Fibroblast of the conjunctiva (primary cell): ENCODE data around the gene C2CD2L.
A peak's percentile ranks its signal among the peaks of the same experiment; 100 is the strongest.
"Not testable (repeated sequence)": the region's sequence is repeated elsewhere in the genome, so short reads cannot be mapped to it uniquely, and the experiment has no call there.

Experiments used
- DNase-seq: peaks from one replicate; pipeline ENCODE4 v3.0.0-alpha.2; 2010; ENCODE audit warnings: low read depth

The C2CD2L gene

DNA sequence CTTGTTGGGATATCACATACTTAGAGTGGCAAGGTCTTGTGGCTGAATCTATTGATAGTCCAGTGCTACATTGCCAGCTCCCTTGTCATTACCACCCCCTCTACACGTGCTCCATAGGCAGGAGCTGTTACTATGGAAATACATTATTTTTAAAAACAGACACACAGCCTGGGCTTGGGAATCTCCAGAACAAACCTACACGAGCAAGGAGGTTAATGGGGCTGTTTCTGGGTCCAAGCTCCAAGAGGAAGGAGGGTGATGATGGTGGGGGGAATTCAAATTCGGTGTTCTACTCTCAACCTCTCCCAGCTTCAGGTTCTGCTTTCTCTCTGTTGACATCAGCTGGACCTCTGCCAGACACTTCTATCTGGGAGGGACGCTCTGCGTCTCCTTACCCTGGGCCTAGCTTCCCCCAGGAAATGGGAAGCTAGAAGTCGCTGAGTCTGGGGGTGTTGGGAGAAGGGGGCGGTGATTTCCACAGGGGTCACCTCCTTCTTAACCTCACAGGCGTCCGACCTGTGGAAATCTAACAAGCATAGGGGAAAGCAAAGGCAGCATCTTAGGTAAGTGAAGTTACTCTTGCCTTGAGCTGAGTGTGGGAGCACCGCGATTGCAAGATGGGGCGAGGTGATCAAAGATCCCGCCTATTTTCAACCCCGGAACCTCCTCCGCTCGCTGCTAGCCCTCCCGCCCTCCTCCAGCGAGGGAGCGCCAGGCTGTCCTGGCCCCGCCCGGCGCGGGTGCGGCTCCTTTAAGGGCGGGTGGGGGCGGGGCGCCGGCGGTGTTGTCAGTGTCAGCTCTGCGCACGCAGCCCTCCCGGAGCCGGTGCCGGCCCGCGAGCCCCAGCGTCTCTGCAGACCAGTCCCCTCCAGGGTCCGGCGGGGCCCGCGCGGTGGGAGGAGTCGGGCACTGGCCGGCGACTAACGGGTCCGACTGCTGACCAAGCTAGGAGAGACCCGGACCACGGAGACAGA lies at the start of gene C2CD2L:
C2CD2L (plus strand) TSS at position 781 of the 974 bp plus-strand sequence. CDS start 398 bp downstream, outside the sequence.
- peak; percentile 87 for DNase-seq

DNA sequence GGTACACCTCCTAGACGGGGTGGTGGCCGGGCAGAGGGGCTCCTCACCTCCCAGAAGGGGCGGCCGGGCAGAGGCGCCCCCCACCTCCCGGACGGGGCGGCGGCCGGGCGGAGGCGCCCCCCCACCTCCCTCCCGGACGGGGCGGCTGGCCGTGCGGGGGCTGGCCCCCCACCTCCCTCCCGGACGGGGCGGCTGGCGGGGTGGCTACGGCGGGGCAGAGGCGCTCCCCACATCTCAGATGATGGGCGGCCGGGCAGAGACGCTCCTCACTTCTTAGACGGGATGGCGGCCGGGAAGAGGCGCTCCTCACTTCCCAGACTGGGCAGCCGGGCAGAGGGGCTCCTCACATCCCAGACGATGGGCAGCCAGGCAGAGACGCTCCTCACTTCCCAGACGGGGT lies 48.0 kb upstream of the C2CD2L start:
- not testable (repeated sequence) for DNase-seq

DNA sequence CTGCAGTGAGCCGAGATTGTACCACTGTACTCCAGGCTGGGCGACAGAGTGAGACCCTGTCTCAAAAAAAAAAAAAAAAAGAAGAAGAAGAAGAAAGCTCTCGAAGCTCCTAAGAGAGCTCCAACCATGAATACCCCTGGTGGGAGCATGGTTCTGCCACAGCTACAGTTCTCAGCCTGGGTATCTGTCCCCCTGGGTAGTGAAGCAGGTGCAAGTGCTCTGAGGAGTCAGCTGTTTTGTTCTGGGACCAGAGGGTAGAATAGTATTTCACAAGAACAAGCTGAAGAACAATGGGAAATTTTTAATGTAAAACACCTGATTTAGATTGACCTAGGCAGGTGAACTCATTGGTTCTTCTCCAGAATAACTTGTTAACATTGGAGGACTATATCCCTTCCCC lies 45.9 kb upstream of the C2CD2L start:
- no peak for DNase-seq

DNA sequence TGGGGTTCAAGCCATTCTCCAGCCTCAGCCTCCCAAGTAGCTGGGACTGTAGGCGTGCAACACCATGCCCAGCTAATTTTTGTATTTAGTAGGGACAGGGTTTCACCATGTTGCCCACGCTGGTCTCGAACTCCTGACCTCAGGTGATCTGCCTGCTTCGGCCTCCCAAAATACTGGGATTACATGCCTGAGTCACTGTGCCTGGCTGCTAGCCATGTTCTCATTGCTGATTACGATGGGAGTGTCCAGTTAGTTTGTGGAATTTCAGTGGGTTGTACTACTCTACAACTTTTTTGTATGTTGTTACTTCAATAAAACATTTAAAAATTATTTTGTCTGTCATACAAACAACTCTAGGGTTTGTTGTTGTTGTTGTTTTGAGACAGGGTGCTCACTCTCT lies 44.4 kb upstream of the C2CD2L start:
- peak; percentile 41 for DNase-seq

DNA sequence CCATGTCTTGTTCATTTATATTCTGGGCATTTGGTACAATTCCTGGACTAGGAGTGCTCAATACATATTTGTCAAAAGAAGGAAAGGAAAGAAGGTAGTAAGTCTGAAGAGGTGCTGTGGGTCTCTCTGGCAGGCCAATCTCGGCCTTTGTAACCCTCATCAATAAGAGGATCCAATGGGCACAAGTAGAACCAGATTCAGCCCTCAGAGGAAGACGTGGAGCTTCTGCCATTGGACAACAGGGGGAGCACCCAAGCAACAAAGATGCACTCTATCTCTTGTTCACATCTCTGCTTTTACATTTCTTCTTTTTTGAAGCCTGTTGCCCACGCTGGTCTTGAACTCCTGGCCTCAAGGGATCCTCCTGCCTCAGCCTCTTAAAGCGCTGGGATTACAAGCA lies 41.8 kb upstream of the C2CD2L start:
- no peak for DNase-seq

DNA sequence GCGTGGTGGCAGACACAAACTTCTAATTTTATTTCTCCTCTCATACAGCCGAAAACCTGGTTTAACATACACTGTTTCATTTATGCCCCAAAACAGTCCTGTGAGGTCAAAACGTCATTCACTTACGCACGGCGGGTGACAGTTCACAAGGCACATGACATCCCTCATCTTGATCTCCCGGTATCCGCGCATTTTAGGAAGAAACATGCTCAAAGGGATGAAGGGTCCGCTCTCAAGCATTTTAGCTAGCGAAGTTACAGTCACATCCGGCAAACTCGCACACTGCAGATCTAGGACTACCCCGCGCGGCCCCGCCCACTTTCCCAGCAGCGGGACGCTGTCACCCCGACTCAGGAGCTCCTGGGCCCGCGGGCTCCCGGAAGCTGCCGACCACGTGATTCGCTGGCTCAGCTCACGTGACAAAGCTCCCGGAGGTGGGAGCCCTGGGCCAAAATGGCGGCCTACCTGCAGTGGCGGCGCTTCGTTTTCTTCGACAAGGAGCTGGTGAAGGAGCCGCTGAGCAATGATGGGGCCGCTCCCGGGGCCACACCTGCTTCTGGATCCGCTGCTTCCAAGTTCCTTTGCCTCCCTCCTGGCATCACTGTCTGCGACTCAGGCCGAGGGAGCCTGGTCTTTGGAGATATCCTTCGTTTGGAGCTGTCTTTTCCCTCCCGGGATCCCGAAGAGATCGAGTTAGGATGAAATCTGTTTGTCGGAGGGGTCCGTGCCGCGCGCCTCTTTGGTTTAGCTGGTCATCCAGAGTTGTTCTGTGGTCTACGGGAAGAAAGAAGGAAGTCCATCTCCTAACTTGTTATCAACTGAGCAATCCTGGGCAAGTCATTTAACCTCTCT lies 39.5 kb upstream of the C2CD2L start, which contains the start of gene VPS11:
VPS11 (plus strand) TSS at position 448 of the 852 bp plus-strand sequence; CDS start at position 454, 6 bp downstream.
- peak; percentile 92 for DNase-seq

DNA sequence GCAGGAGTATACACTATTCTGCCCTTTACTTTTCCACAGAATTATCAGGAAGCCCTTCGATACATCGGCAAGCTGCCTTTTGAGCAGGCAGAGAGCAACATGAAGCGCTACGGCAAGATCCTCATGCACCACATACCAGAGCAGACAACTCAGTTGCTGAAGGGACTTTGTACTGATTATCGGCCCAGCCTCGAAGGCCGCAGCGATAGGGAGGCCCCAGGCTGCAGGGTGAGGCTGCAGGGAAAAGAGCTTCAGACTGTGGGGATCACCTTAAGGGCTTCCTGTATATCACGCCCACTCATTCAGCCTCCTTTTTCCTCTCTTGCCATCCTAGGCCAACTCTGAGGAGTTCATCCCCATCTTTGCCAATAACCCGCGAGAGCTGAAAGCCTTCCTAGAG lies 29.3 kb upstream of the C2CD2L start:
- DNase-seq = no peak

DNA sequence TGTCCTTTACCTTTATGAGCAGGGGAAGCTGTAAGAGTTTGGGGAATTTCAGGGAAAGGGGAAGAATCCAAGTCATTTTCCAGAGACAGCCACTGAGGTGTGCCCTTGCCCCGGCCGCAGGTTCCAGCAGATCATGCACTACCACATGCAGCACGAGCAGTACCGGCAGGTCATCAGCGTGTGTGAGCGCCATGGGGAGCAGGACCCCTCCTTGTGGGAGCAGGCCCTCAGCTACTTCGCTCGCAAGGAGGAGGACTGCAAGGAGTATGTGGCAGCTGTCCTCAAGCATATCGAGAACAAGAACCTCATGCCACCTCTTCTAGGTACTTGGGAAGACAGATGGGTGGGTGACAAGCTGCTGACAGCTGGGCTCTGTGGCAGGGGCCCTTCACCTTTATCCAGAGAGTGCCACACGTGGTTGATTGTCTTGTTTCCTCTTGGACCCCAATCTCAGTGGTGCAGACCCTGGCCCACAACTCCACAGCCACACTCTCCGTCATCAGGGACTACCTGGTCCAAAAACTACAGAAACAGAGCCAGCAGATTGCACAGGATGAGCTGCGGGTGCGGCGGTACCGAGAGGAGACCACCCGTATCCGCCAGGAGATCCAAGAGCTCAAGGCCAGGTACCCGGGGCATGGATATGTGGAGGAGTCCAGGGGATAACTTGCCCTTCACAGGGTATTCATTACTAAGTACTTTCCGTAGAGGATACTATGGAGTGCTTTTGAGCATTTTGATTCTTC lies 28.3 kb upstream of the C2CD2L start:
- DNase-seq = no peak

DNA sequence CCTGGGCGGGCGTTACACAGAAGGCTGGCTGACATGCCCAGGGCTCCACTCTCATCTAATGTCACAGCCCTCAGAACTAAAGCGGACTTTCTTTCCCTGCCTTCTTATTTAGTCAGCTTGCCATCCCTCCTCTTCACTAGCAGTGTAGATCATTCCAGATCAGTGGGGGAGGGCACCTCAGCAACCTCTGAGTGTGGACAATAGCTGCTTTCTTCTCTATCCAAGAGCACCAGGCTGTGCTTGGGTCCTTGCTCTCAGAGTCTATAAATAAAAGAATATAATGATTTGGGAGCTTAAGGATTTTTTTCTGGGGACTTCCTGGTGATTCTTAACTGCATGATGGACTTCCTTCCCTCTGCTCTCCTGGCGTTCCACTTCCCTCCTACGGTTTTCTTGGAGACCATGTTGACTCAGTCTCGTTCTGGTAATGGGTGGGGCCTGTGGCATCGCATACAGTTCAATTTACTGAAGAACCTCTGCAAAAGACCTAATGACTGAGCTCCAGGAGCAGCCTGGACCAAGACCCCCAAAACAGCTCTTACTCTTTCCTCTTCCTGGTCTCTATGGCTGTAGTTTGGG lies 25.4 kb upstream of the C2CD2L start:
- no peak for DNase-seq

DNA sequence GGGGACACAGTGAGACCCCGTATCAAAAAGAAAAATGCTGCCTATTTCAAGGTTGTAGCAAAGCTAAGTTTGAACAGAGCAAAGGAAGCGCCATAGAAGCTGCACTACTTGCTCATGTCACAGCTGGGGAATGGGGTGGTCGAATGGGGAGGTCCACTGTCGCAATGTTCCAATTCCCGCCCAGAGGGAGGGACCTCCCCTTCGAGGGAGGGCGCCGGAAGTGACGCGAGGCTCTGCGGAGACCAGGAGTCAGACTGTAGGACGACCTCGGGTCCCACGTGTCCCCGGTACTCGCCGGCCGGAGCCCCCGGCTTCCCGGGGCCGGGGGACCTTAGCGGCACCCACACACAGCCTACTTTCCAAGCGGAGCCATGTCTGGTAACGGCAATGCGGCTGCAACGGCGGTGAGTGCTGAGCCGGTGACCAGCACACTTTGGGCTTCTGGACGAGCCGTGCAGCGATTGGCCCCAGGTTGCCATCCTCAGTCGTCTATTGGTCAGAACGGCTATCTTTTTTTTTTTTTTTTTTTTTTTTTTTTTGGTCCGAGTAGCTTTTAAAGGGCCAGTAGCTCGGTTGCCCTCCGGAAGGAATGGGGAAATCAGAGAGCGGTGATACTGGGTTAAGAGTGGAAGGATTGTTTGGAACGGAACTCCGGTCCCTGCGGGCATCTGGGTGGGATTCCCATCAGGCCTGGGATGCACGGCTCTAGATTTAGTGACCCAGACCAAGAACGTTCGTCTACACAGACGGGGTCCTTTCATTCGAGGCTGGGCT lies 22.3 kb upstream of the C2CD2L start, which contains the start of gene HMBS:
HMBS (plus strand) TSS at position 219 of the 774 bp plus-strand sequence; CDS start at position 372, 153 bp downstream.
- DNase-seq = peak; percentile 86

DNA sequence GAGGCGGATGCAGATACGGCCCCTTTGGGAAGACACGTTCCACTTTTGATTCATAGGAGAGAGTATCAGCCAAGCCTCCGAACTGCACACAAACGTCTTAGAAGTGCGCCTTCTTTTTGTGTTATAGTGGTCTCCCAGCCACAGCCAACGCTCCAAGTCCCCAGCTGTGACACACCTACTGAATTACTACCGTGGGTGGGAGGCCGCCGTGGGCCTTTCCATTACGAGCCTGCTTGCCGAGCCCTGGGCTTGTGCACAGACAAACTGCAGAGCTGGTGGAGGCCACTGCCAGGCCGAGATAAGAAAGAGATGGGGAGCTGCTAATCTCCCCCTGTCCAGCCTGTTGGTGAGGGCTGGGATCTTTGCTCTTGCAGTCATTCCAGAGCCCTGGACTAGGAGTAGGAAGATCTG lies 21.7 kb upstream of the C2CD2L start:
- no peak for DNase-seq

DNA sequence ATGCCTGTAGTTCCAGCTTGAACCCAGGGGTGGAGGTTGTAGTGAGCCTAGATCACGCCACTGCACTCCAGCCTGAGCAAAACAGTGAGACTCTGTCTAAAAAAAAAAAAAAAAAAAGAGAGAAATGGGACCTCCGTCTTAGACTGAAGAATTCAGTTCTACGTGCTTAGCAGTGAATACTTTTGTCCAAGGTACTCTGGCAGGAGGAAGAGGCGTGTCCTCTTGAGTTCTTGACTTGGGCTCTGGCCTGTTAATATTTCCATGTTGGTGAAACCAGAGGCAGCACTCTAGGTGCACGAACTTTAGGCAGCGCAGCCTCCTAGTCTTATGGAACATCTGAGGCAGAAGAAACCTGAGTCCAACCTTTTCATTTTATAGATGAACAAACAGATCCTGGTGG lies 20.0 kb upstream of the C2CD2L start:
- no peak for DNase-seq

DNA sequence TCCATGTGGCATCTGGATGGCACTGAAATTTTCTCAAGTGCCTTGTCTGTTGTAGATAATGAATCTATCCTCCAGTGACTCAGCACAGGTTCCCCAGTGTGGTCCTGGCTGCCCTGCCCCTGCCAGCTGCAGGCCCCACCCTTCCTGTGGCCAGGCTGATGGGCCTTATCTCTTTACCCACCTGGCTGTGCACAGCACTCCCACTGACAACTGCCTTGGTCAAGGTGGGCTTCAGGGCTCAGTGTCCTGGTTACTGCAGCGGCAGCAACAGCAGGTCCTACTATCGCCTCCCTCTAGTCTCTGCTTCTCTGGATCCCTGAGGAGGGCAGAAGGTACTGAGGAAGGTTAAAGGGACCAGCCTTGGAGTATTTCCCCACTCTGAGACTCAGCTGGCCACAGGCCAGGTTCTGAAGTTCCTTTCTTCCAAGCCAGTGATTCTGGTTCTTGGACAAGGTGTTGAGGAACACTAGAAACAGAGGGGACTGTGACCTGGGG lies 19.4 kb upstream of the C2CD2L start:
- DNase-seq = no peak

DNA sequence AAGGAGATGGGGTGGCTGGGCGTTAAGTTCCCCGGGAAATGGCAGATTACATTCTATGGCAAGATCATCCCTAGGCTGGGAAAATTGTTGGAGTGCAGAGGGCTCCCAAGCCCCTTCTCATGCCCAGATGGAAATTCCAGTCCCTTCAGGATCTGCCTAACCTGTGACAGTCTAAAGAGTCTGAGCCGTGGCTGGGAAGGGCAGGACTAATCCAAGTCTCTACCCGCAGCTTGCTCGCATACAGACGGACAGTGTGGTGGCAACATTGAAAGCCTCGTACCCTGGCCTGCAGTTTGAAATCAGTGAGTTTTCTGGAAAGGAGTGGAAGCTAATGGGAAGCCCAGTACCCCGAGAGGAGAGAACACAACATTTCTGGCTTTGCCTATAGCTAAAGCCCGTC lies 18.7 kb upstream of the C2CD2L start:
- no peak for DNase-seq

DNA sequence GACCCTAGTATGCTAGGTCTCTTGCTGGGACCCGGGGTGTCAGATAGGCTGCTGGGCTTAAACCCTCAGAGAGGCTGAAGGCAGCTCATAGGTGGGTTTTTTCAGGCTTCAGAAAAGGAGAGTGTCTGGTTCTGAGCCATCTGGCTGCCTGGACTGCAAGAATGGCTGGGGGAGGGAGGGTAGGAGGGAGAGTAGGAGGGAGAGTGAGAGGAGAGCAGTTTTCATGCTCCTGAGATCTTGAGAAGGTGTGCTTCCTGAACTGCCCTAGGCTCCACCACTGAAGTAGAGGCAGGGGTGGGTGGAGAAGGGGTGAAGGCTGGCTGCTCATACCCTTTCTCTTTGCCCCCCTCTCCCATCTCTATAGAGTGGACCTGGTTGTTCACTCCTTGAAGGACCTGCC lies 17.8 kb upstream of the C2CD2L start:
- DNase-seq = no peak

DNA sequence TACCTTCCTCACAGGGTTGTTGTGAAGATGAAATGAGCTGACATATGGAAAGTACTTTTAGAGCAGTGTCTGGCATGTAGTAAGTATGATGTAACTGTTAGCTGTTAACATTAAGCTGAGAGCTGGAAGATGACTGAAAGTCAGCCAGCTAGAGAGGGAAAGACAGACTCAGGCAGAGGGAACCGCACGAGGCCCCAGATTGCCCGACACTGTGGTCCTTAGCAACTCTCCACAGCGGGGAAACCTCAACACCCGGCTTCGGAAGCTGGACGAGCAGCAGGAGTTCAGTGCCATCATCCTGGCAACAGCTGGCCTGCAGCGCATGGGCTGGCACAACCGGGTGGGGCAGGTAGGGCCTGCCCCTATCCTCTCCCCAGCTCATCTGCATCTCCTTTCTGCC lies 16.0 kb upstream of the C2CD2L start:
- DNase-seq = no peak

DNA sequence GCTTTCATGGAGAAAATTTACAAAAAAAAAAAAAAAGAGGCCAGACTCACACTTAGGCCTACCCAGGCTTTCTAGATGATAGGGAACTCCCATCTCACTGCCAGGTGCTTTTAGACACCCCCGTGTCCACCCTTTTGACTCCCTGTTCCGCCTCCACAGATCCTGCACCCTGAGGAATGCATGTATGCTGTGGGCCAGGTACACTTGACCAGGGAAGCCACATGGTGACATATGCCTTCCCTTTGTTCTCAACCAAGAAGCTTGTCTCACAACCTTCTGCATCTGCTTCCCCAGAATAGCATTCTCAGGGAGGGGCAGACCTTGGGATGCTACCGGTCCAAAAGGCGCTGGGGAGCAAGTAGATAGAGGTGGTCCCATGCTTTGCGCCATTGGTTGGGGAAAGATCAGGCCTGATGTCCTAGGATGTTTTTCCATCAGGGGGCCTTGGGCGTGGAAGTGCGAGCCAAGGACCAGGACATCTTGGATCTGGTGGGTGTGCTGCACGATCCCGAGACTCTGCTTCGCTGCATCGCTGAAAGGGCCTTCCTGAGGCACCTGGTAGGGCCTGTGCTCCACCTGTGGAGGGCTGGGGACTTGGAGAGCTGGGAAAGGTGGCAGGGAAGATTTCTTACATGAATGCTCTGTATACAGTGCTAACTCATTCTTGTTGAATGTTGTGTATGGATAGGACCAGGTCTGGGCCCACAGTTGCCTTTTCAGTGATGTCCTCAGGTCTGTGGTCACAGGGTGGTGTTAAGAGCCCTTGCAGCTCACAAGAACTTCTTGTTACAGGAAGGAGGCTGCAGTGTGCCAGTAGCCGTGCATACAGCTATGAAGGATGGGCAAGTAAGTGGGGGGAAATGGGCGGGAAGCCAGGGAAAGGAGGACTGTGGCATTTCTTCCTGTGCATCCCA lies 14.9 kb upstream of the C2CD2L start:
- no peak for DNase-seq

DNA sequence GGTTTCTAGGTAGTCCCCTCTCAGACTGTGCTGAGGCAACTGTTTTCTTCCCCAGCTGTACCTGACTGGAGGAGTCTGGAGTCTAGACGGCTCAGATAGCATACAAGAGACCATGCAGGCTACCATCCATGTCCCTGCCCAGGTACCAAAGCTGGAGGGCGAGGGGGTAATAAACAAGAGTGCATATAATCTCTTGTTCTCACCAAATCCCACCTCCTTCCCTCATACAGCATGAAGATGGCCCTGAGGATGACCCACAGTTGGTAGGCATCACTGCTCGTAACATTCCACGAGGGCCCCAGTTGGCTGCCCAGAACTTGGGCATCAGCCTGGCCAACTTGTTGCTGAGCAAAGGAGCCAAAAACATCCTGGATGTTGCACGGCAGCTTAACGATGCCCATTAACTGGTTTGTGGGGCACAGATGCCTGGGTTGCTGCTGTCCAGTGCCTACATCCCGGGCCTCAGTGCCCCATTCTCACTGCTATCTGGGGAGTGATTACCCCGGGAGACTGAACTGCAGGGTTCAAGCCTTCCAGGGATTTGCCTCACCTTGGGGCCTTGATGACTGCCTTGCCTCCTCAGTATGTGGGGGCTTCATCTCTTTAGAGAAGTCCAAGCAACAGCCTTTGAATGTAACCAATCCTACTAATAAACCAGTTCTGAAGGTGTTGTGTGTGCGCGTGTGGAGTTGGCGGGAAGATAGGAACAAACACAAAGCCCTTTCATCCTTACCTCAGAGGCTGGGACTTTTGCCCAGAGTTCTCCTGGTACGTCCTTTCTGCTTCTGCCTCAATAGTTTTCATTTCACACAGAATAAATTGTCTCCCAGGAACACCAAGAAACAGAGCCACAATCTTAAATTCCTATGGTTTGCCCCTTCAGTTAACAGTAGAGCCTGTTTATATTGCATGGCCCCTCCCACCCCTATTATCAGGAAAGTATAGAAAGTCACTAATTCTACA lies 14.0 kb upstream of the C2CD2L start:
- DNase-seq = no peak
